ENCODE data around the gene C12orf43.
"Not testable (repeated sequence)": the region's sequence is repeated elsewhere in the genome, so short reads cannot be mapped to it uniquely, and the experiment has no call there.

The C12orf43 gene, protein sequence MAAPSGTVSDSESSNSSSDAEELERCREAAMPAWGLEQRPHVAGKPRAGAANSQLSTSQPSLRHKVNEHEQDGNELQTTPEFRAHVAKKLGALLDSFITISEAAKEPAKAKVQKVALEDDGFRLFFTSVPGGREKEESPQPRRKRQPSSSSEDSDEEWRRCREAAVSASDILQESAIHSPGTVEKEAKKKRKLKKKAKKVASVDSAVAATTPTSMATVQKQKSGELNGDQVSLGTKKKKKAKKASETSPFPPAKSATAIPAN

DNA sequence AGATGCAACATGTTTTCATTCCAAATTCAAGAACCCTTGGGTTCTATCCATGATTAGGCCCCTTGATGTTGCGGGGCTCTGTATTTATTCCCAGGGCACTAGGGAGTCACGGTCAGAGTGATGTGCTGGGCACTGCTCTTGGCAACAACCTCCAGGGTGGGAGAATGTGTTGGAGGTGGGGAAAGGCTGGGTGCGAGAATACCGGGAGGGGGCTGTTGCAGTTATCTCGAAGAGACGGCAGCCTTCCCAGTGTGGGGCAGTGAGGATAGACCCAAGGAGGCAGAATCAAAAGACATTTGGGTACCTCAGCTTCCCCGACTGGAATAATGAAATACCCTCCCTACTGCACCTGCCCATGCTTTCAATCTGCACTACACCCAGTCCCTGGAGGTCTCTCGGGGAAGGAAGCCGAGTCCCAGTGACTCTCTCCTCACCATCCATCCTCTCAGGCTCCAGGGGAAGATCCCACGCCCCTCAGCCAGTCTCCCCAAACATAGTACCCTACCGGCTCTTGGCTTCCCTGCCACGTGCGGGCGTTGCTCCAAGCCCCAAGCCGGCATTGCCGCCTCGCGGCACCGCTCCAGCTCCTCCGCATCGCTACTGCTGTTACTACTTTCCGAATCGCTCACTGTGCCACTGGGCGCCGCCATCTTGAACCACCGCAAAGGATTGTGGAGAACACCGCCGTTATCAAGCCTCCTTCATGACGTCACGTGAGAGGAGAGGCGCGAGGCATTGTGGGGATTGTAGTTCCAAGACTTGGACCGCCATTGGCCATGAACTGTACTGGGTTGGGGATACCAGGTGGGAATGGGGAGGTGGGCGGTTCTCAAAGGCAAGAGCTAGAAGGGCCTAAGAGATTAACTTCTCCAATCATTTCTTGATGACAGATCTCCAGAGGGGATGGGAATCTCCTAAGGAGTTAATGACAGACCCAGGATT is at the start of gene C12orf43:
C12orf43 (minus strand) TSS at position 663 of the 942 bp plus-strand sequence; CDS start at position 650, 13 bp downstream.
- peak; percentile 94 for DNase-seq

DNA sequence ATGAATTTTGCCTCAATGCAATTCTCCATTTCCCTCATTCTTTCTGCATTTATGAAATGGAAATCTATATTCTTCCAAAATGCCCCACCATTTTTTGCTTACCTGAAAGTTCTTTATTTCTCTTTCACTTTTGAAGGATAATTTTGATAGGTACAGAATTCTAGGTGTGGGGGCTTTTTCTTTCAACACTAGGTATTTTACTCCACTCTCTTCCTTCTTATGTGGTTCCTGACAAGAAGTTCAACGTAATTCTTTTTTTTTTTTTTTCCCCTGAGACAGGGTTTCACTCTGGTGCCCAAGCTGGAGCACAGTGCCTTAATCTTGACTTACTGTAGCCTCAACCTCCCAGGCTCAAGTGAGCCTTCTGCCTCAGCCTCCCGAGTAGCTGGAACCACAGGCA is 49.1 kb upstream of the C12orf43 start:
- DNase-seq = no peak

DNA sequence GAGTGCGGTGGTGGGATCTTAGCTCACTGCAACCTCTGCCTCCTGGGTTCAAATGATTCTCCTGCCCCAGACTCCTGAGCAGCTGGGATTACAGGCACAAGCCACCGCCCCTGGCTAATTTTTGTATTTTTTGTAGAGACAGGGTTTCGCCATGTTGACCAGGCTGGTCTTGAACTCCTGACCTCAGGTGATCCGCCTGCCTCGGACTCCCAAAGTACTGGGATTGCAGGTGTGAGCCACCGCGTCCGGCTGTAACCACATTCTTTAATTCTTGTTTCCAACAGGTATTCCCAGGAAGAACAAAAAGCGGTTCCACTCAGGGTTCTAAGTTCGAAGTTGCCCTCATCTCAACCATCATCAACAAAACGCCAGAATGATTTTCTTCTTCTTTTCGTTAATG is 48.3 kb upstream of the C12orf43 start:
- DNase-seq = not testable (repeated sequence)

DNA sequence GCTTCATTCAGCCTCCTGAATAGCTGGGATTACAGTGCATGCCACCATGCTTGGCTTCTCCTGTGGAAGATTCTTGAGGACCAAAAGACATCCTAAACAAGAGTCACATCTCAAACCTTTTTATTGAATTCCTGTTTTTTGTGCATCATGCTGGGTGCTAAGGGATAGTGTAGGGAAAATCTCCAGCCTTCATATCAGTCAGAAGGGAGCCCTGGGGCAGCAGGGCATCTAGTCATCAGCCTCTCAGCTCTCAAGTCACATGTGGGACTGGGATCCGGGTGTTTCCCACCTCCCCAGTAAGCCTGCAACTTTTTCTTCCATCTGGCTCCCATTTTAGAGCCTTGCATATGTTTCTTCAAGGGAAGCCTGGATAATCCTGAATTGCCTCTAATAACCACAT is 47.8 kb upstream of the C12orf43 start:
- no peak for DNase-seq

DNA sequence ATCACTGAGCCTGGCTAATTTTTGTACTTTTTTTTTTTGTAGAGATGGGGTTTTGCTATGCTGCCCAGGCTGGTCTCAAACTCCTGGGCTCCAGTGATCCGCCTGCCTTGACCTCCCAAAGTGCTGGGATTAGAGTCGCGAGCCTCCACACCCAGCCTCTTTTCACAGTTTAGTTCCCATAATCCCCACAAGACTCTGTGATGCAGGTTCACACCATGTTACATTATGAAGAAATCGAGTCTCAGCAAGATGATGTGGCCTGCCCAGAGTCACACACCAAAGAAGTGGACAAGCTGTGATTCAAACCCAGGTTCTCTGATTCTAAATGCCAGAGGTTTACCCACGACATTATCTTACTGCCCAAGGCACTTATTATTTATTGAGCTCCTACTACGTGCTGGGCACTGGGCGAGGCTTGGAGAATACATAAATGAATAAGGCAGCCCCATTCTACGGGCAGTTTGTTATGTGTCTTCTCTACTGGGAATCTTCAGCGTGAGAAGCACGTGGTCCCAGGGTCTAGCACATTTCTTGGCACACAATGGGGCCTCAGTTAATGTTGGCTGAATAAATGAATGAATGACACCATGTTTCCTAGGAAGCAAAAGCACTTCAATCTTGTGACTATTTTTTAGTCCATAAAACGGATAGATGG is 46.2 kb upstream of the C12orf43 start:
- no peak for DNase-seq

DNA sequence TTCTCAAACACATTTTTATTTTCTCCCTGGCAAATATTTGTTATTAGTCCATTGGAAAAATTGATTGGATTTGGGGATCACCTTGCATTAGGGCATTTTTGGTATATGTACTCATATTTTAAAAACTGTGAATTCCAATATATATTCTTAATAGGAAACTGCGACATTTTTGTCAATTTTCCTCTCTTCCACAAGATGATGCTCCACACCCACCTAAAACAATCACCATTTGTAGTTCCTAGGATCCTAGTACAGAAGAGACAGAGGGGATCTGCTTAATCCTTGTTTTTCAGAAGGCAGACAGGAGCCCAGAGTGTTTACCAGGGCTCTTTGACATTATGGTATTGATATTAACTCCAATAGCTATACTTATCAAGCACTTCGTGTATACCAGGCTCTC is 45.5 kb upstream of the C12orf43 start:
- DNase-seq = peak; percentile 54

DNA sequence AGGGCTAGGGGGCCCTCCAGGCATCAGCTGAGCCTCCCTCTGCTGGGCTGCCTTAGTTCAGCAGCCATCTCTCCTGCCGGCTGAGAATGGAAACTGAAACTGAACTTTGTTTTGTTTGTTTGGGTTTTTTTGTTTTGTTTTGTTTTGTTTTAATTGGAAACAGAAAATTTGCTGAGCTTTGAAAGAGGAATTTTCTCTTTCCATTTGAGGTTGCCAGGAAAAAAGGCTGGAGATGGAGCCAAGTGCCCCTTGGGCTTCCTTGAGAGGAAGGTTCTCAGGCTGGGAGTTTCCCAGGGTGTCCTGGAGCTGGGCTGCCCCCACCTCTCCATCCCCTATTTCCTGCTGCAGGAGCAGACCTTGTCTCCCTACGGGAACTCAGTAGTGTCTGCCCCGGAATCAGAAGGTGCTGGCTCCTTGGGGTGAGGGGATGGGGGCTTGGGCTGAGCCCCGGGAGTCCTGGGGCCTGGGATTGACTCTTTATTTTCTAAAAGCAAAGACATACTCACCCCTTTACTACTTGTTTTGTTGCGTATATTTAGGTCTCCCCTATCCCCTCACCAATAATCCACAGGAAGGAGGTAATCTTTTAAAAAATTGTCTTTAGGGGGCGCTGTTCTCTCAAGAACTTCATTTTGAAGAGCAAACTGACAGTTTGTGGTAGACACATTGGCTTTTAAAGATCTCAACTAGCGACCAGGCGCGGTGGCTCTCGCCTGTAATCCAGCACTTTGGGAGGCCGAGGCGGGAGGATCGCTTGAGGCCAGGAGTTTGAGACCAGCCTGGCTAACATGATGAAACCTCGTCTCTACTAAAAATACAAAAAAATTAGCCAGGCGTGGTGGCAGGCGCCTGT is 44.1 kb upstream of the C12orf43 start:
- DNase-seq = peak; percentile 91

DNA sequence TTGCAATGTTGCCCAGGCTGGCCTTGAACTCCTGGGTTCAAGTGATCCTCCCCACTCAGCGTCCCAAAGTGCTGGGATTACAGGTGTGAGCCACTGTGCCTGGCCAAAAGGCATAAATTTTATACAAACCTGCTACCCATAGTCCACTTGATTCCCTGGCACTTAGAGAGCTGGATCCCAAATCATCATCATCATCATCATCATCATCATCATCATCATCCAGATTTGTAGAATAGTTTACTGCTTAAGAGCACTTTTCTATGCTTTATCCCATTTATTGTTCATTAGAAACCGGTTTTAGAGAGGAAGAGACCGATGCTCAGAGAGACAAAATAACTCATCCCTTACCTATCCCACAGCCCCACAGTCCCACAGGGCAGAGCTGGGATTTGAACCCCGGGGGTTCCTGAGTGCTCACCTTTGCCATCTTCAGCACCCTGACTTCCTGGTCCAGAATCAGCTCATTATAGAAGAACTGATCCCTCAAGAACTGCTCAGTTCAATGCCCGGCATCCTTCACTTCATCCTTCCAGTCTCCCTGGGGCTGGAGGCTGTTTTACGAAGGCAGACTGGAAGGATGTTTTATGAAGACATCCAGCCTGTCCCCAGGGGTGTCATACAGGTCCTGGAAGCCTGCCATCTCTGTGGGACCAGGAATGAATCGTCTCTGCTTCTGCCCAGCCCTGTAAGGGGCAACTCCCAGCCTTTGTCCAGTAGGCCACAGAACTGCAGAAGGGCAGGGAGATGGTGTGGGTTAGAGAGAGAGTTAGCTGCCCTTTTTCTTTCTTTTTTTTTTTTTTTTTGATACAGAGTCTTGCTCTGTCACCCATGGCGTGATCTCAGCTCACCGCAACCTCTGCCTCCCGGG is 43.0 kb upstream of the C12orf43 start:
- DNase-seq = no peak

DNA sequence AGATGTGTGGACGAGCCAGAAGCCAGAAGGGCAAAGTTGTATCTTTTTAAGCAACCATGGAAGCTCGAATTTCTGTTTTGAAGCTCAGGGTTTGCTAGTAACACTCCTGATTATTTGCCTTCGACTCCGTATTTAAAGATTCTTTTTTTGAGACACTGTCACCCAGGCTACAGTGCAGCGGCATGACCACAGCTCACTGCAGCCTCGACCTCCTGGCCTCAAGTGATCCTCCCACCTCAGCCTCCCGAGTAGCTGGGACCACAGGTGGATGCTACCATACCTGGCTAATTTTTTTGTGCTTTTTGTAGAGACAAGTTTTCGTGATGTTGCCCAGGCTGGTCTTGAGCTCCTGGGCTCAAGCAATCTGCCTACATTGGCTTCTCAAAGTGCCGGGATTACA is 41.5 kb upstream of the C12orf43 start:
- no peak for DNase-seq

DNA sequence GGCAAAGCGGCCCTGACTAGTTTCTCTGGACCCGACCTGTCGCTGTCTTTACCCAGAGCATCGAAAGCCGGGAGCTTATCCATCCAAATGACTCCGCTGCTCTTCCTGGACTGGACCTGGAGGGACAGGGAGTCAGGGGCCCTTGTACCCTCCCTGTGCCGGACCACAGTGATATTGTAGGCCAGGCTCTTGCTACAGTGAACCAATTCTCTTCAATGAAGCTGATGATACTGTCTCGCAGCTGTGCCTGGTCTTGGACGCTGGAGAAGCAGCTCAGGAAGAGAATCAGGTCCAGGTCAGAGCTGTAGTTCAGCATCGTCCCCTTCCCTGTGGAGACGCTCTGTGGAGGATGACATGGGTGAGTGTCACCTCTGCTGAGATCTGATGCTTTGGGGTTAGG is 37.4 kb upstream of the C12orf43 start:
- no peak for DNase-seq

DNA sequence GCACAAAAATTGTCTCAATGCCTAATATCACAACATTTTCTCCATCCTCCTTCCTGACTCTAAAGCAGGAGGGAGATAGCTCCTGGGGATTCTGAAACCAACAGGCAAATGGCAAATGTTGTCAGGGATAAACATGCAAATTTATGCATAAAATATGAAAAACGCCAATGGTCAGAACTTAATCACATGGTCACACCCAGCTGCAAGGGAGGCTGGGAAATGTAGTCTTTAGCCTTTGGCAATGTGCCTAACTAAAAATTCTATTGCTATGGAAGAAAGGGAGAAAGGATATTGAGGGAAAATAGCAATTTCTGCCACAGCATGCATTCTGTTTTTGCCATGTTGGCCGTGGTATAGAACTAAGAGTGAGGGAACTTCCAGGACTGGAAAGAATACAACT is 34.4 kb upstream of the C12orf43 start:
- DNase-seq = no peak

DNA sequence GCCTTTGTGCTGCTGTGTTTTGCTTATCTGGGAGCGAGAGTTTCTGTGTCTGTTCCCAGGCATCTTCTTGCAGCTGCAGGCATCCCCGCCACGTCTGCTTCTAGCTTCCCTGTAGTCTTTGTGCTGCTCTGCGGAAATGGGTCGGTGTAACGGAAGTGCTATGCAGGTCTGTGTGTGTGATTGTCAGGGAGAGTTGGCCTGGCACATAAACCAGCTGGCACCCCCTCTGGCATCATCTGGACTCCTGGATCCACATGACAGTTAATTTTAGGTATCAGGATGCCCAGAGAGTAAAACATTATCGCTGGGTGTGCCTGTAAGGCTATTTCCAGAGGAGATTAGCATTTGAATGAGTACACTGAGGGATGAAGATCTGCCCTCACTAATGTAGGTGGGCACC is 32.2 kb upstream of the C12orf43 start:
- no peak for DNase-seq

DNA sequence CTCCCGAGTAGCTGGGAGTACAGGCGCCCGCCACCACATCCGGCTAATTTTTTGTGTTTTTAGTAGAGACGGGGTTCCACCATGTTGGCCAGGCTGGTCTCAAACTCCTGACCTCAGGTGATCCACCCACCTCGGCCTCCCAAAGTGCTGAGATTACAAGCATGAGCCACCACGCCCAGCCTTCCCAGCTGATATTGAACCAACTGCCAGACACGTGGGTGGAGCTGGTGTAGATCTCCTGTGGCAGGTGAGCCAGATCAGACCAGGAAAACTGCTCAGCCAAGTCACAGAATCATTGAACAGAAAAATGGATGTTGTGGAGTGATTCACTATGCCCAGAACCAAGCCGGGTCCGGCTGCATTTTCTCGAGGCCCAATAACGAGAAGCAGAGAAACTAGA is 31.1 kb upstream of the C12orf43 start:
- DNase-seq = not testable (repeated sequence)

DNA sequence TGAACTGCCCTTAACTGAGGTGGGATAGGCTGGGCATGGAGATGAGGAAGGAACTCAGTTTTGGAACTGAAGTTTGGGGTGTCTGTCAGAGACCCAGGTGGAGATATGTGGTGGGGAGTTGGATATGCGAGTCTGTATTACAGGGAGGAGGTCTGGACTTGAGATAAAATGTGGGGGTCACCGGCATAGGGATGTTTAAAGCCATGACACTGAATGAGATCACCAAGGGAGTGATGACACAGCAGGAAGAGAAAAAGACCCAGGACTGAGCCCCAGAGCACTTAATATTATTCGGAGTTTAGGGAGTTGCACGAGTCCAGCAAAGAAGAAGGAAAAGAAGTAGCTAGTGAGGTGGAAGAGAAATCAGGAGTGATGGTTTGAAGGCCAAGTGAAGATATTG is 26.8 kb upstream of the C12orf43 start:
- DNase-seq = no peak

DNA sequence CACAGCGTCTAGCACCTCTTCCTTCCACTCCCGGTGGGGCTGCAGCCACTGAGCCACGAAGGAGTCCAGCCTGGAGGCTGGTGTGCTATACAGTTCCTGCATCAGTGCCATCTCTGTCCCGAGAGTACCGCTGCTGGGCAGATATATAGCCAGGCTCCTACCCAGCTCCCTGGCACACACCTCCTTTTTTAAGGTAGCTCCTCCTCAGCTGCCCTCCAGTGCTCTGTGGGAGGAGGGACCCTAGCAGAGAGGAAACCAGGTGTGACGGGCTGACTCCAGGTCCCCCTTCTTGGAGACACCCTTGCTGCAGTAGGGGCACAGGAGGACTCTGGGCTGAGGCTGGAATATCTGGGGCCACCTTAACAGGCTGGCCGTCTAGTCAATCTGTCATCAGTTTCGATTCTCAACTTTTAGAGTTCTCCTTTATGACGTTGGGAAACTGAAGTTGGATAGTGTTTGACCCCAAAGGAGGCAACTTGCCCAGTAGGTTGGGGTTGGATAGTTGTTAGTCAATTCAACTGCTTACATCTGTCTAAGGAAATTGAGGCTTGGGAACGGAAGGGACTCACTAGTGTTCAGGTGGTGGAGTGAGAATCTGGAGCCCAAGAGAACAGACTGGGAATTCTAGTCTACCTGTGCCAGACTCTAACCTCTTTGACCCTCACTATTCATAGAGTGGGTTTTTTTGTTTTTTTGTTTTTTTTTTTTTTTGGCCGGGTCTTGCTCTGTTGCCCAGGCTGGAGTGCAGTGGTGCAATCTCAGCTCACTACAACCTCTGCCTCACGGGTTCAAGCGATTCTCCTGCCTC is 22.8 kb upstream of the C12orf43 start, which contains the start of gene OASL:
OASL (minus strand) TSS at position 386 of the 808 bp plus-strand sequence; CDS start at position 111, 275 bp downstream.
- peak; percentile 97 for DNase-seq

DNA sequence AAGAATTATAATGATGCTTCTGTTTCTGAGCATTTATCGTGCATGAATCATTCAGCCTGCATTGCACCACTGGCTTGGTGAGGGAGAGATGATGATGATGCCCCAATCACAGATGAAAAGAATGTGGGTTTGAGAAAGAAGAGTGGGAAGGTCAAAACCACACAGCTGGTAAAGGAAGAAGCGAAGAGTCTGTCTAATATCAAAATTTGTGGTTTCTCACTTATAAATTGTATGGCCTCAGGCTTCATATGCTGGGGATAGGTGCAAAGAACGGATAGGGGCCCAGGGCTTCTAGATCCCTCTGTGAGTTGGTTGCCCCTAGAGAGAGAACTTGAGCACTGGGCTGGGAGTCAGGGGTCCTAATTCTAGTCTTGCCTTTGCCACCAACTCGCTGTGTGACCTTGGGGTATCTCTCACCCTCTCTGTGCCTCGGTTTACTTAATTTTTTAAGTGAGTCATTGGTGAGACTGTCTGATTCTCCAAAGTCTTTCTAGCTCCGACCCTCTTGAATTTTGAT is 20.6 kb upstream of the C12orf43 start:
- DNase-seq = peak; percentile 77

DNA sequence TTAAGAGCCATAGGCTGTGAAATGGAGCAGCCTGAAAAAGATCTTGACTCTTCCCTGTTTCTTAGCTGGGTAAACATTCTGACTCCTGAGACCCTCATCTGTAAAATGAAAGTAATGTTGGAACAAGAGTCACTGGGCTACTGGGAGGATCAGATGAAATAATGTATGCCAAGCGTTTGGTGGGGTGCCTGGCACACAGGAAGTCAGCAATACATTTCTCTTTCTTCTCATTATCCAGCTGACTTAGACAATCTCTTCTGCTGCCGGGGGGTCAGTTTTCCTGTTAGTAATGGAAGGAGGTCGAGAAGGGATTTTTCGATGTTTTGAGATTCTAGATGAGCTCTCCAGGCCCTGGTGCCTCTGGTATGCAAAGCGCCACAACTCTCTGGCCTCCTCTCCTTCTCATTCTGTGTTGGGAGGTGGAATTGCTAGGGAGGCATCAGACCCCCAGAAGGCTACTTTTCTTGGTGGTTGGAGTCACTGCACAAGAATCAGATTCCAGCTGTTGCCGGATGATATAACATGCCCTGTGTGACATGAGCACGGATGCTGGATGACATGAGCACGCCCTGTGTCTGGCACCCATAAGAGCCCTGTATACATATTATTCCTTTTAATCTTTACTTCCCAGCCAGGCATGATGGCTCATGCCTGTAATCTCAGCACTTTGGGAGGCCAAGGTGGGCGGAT is 18.5 kb upstream of the C12orf43 start:
- DNase-seq = no peak

DNA sequence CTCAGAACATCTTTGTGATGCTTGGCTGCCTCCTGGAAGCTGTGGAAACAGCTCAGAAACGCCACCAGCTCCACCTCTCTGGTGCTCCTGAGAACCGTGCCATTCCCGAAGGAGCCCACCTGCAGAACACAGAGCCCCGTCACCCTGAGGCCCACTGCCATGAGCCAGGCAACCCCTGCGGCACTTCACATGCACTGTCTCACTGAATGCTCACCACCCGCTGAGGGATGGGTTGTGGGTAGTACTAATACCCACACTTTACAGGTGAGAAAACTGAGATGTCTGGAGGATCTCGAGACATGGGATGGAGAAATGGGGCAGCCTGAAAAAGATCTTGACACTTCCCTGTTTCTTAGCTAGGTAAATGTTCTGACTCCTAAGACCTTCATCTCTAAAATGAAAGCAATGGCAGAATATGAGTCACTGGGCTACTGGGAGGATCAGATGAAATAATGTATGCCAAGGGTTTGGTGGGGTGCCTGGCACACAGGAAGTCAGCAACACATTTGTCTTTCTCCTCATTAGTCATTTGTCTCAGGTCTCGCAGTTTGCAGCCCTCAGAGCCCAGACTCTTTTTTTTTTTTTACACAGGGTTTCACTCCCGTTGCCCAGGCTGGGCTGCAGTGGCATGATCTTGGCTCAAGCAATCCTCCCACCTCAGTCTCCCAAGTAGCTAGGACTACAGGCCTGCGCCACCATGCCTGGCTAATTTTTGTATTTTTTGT is 17.5 kb upstream of the C12orf43 start:
- peak; percentile 78 for DNase-seq
